GM23248 (cell line): ENCODE results near the gene OSBPL7. TPM values are rescaled to one million over a fixed set of nuclear protein-coding genes. Genes with fewer than 3 reads are reported as not detected.

Experiments
- DNase-seq: peaks from one replicate; pipeline ENCODE4 v3.0.0-alpha.2; 2015
- H2AFZ ChIP-seq: fragments of 200-600 bp; sonication (generic); 2 replicates; pipeline ENCODE4 v1.6.1; 2016; ENCODE audit warnings: antibody characterized with exemption
- H3F3A ChIP-seq: fragments of 200-600 bp; sonication (generic); 2 replicates; pipeline ENCODE4 v1.6.1; 2016; ENCODE audit warnings: mild to moderate bottlenecking, antibody characterized with exemption, mixed run types; ENCODE audit not compliant: insufficient read depth
- H3K27ac ChIP-seq: fragments of 200-600 bp; sonication (generic); 2 replicates; pipeline ENCODE4 v1.5.1; 2016; ENCODE audit warnings: mild to moderate bottlenecking
- H3K27me3 ChIP-seq: fragments of 200-600 bp; sonication (generic); replicated peaks from 2 replicates; pipeline ENCODE4 v1.6.1; 2016; ENCODE audit warnings: mild to moderate bottlenecking; ENCODE audit not compliant: insufficient read depth
- H3K36me3 ChIP-seq: fragments of 200-600 bp; sonication (generic); 2 replicates; pipeline ENCODE4 v1.6.1; 2016; ENCODE audit warnings: low read depth, mild to moderate bottlenecking
- H3K4me1 ChIP-seq: fragments of 200-600 bp; sonication (generic); 2 replicates; pipeline ENCODE4 v1.6.1; 2016; ENCODE audit warnings: mild to moderate bottlenecking; ENCODE audit not compliant: insufficient read depth
- H3K4me2 ChIP-seq: fragments of 200-600 bp; sonication (generic); one replicate; pipeline ENCODE4 v1.6.1; 2016; ENCODE audit warnings: mild to moderate bottlenecking; ENCODE audit not compliant: unreplicated experiment
- H3K4me3 ChIP-seq: fragments of 200-600 bp; sonication (generic); 2 replicates; pipeline ENCODE4 v1.5.1; 2016; ENCODE audit warnings: mild to moderate bottlenecking
- H3K79me2 ChIP-seq: fragments of 200-600 bp; sonication (generic); 2 replicates; pipeline ENCODE4 v1.6.1; 2016; ENCODE audit warnings: mild to moderate bottlenecking; ENCODE audit not compliant: insufficient read depth
- H3K9ac ChIP-seq: fragments of 200-600 bp; sonication (generic); 2 replicates; pipeline ENCODE4 v1.6.1; 2016; ENCODE audit warnings: mild to moderate bottlenecking
- H3K9me2 ChIP-seq: fragments of 200-600 bp; sonication (generic); 2 replicates; pipeline ENCODE4 v1.6.1; 2016; ENCODE audit warnings: mixed run types, mild to moderate bottlenecking, moderate library complexity; ENCODE audit not compliant: insufficient read depth
- H3K9me3 ChIP-seq: fragments of 200-600 bp; sonication (generic); one replicate; pipeline ENCODE4 v1.6.1; 2017; ENCODE audit warnings: low read depth
- H4K20me1 ChIP-seq: fragments of 200-600 bp; sonication (generic); 2 replicates; pipeline ENCODE4 v1.6.0; 2016; ENCODE audit not compliant: insufficient read depth
- EZH2 ChIP-seq: fragments of 200-600 bp; sonication (generic); IDR thresholded peaks from 2 replicates; pipeline ENCODE4 v1.6.1; 2018; ENCODE audit warnings: antibody characterized with exemption, mild to moderate bottlenecking; ENCODE audit not compliant: insufficient read depth, poor library complexity, severe bottlenecking
- EZH2phosphoT487 ChIP-seq: fragments of 200-600 bp; sonication (generic); IDR thresholded peaks from 2 replicates; pipeline ENCODE4 v1.6.1; 2018; ENCODE audit warnings: antibody characterized with exemption, moderate library complexity, mild to moderate bottlenecking, low read depth; ENCODE audit not compliant: insufficient read depth
- WGBS, 2 experiments: methylation state at CpG; one replicate each; pipeline ENCODE4 v1.1.6; 2015 to 2017; ENCODE audit warnings: low lambda C conversion rate in 2 of 2, low coverage in 1 of 2; ENCODE audit errors: missing lambda C conversion rate in 2 of 2; 5-methylcytosine and 5-hydroxymethylcytosine counted together
- in situ Hi-C: fragments of 300-500 bp; cut with MboI; formaldehyde crosslinking; loops from 2 replicates; pipeline ENCODE4 v1.15.0; 2020
- polyA plus RNA-seq: library from polyadenylated mRNA; unstranded; fragments of >200 nt; fragmentation: Nextera tagmentation; extraction: Ambion mirVana; gene quantifications from 2 replicates; pipeline ENCODE4 v1.2.1, GENCODE V29; 2016
- total RNA-seq: library from RNA; depleted of rRNA; stranded (reverse); fragments of >200 nt; shearing (Covaris generic); gene quantifications from 2 replicates; pipeline ENCODE4 v1.2.3, GENCODE V29; 2014

OSBPL7 gene
- total and polyA plus RNA-seq, 2 experiments from 2014 or later, result 2.0 to 5.0 TPM

DNA sequence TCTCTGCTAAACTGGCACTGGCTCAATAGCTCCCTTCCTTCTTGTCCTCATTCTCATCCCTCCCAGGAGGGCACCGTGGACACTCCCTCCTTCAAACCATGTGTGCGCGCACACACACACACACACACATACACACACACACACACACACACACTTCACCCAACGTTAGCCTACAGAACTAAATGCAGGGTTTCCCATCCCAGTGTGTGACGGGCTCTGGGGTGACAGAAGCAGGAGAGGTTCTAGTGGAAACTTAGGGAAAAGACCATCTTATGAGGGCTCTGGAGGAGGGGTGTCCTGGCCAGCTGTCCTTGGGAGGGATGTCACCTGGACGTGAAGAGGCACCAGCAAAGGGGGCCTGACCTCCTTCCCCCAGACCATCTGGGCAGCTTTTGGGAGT lies 19.7 kb downstream of the OSBPL7 start:
- H3K9me3 ChIP-seq, result no peaks in the 10 kb centered on the region
- H4K20me1 ChIP-seq, result no peaks in the 10 kb centered on the region
- H3F3A ChIP-seq, result no peaks in the 10 kb centered on the region
- no peaks in the 10 kb centered on the region for H3K4me1 ChIP-seq
- H3K27ac ChIP-seq, result no peak overlapping the region
- no peaks in the 10 kb centered on the region for H3K9me2 ChIP-seq
- WGBS, 2 experiments, result 17 to 29% methylated on average over 4 to 6 of the region's 6 CpGs
- no peak for DNase-seq
- no peak overlapping the region for H3K4me2 ChIP-seq
- no peak for TF ChIP-seq EZH2phosphoT487
- peaks cover 3% of the 10 kb centered on the region; the same call in 1 of the 2 replicates for H3K27me3 ChIP-seq
- no peaks in the 10 kb centered on the region for H3K79me2 ChIP-seq
- no peaks in the 10 kb centered on the region for H3K36me3 ChIP-seq
- in situ Hi-C loops, result no loop called here
- no peak overlapping the region for H2AFZ ChIP-seq
- no peak overlapping the region for H3K9ac ChIP-seq
- no peak overlapping the region for H3K4me3 ChIP-seq

DNA sequence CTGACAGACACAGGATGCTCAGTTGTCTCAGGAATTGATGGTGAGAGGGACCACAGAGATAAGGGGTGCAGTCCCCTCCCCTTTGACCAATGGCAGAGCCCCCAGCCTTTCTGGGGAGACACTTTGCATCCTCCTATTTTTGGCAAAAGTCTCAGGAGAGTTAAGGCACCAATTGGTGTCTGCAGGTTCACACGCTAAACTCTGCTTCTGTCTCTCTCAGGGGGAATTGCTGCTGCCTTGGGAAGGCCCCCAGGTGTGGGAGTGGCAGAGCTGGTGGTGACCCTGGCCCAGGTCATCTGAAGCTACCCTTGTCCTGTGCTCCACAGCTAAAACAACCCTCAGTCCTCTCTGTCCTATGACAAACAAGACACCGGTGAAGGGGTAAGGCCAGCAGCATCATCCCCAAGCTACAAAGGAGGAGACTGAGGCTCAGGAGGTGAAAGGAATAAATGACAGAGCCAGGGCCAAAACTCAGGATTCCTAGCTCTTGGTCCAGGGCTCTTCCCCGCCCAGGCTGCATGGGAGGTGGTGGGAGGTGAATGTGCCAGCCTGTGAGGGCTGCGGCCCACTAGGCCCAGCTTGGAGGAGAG lies 20.3 kb downstream of the OSBPL7 start:
- H3F3A ChIP-seq, result no peaks in the 10 kb centered on the region
- 59 to 71% methylated on average over 4 of the region's 4 CpGs for WGBS, 2 experiments
- peaks cover 3% of the 10 kb centered on the region; the same call in 1 of the 2 replicates for H3K27me3 ChIP-seq
- H3K9ac ChIP-seq, result no peak overlapping the region
- H4K20me1 ChIP-seq, result no peaks in the 10 kb centered on the region
- no peak overlapping the region for H3K4me3 ChIP-seq
- H3K79me2 ChIP-seq, result no peaks in the 10 kb centered on the region
- no peak overlapping the region for H3K4me2 ChIP-seq
- no peaks in the 10 kb centered on the region for H3K36me3 ChIP-seq
- H2AFZ ChIP-seq, result no peak overlapping the region
- in situ Hi-C loops, result no loop called here
- H3K9me3 ChIP-seq, result no peaks in the 10 kb centered on the region
- no peaks in the 10 kb centered on the region for H3K4me1 ChIP-seq
- H3K9me2 ChIP-seq, result no peaks in the 10 kb centered on the region
- no peak overlapping the region for H3K27ac ChIP-seq
- TF ChIP-seq EZH2, result no peak
- no peak for TF ChIP-seq EZH2phosphoT487
- DNase-seq, result no peak

DNA sequence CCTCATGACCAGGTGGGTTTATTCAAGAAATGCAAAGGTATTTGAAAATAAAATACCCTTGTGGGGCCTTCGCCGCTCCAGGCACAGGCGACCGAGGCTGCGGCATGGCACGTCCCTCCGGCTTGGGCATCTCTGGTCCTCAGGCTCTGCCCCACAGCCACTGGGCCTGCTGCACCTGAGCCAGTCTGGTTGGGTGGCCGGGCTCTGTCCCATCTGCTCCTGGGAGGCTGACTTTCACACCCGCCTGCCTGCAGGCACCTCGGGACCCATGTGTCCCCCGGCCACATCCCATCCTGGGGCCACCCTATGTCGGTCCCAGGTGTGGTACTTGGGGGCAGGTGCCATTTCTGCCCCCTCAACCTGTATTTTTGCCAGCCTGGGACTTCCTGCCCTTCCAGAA lies 20.9 kb downstream of the OSBPL7 start:
- no peaks in the 10 kb centered on the region for H4K20me1 ChIP-seq
- DNase-seq, result no peak
- H3K4me1 ChIP-seq, result no peaks in the 10 kb centered on the region
- no peaks in the 10 kb centered on the region for H3K9me3 ChIP-seq
- TF ChIP-seq EZH2phosphoT487 (no peak), EZH2 (no peak)
- no peaks in the 10 kb centered on the region for H3K79me2 ChIP-seq
- H3K36me3 ChIP-seq, result no peaks in the 10 kb centered on the region
- 73 to 75% methylated on average over 12 of the region's 12 CpGs for WGBS, 2 experiments
- H3F3A ChIP-seq, result no peaks in the 10 kb centered on the region
- H3K9me2 ChIP-seq, result no peaks in the 10 kb centered on the region
- H3K4me3 ChIP-seq, result no peak overlapping the region
- in situ Hi-C loops, result no loop called here
- no peak overlapping the region for H3K4me2 ChIP-seq
- no peak overlapping the region for H3K9ac ChIP-seq
- no peak overlapping the region for H2AFZ ChIP-seq
- H3K27ac ChIP-seq, result no peak overlapping the region
- H3K27me3 ChIP-seq, result peaks cover 5% of the 10 kb centered on the region; the same call in 1 of the 2 replicates

DNA sequence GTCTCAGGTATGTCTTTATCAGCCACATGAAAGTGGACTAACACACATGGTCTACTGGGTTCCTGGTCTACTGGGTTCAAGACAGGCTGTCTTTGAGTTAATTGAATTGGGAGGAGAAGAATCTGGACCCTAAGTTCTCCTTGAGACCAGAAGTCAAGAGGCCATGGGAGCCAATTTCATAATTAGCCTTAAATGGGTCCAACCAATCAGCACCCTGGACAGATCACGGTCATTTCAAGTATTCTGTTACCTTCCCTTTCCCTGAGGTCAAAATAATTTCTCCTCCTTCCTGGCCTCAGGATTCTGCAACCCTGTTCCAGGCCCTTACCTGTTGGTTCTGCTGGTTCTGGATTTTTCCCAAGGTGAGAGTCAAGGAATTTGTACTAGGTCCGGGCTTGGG lies 23.8 kb downstream of the OSBPL7 start:
- DNase-seq, result no peak
- Histone ChIP-seq H3K9ac (no peak overlapping the region), H3K27ac (no peak overlapping the region), H3K36me3 (no peaks in the 10 kb centered on the region), H2AFZ (no peak overlapping the region), H3K4me1 (no peaks in the 10 kb centered on the region), H3K4me2 (no peak overlapping the region), H3F3A (no peaks in the 10 kb centered on the region), H3K9me2 (no peaks in the 10 kb centered on the region), H3K4me3 (no peak overlapping the region), H3K9me3 (no peaks in the 10 kb centered on the region), H4K20me1 (no peaks in the 10 kb centered on the region), H3K27me3 (peaks cover 33% of the 10 kb centered on the region), H3K79me2 (no peaks in the 10 kb centered on the region)
- TF ChIP-seq EZH2phosphoT487, result no peak
- TF ChIP-seq EZH2, result no peak
- in situ Hi-C loops, result no loop called here
- 53 to 59% methylated on average over 2 of the region's 2 CpGs for WGBS, 2 experiments

DNA sequence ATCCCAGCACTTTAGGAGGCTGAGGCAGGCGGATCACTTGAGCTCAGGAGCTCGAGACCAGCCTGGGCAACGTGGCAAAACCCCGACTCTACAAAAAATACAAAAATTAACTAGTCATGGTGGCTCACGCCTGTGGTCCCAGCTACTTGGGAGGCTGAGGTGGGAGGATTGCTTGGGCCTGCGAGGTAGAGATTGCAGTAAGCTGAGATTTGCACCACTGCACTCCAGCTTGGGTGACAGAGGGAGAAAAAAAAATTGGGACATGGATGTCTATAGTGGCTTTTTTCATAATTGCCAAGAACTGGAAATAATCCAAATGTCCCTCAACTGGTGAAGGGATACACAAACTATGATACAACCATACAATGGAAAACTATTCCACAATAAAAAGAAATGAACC lies 28.6 kb downstream of the OSBPL7 start:
- Histone ChIP-seq H3K4me1 (no peaks in the 10 kb centered on the region), H3K9ac (no peak overlapping the region), H3K4me2 (no peak overlapping the region), H3K4me3 (no peak overlapping the region), H3K27me3 (peaks cover 68% of the 10 kb centered on the region), H2AFZ (no peak overlapping the region), H4K20me1 (no peaks in the 10 kb centered on the region), H3K9me2 (no peaks in the 10 kb centered on the region), H3F3A (no peaks in the 10 kb centered on the region), H3K9me3 (no peaks in the 10 kb centered on the region), H3K79me2 (no peaks in the 10 kb centered on the region), H3K27ac (no peak overlapping the region), H3K36me3 (no peaks in the 10 kb centered on the region)
- no peak for DNase-seq
- WGBS, 2 experiments, result 20 to 31% methylated on average over 6 of the region's 6 CpGs
- no peak for TF ChIP-seq EZH2
- no peak for TF ChIP-seq EZH2phosphoT487
- in situ Hi-C loops, result no loop called here
